ENCODE results near the gene ST8SIA5. TPM values are rescaled to one million over a fixed set of nuclear protein-coding genes. Genes with fewer than 3 reads are reported as not detected.

ST8SIA5 gene
- total and polyA plus RNA-seq, 9 of the 15 experiments (the other 6 are each of a cell fraction or from before 2014, with no cell fraction given): 0.03 to 0.33 (median 0.06) TPM; not detected in 5

DNA sequence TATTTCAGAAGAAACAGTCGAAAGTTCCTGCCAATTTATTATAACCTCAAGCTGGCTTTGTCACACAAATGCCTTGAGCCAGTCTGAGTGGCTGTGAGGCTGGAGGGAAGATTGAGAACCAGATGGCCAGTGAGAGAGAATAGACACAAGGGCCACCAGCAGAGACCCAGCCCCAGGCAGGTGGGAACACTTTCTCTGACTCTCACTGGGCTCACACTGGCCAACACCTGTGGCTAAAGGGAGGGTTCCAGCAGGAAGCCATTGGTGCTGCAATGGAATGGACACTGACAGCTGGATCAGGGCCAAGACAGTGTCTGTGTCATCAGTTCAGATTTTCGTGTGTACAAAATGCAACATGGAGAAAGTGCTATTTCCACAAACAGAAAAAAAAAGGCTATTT, 129.7 kb downstream of the ST8SIA5 start:
- in situ Hi-C loops (cut with MboI): no loop called here
- POLR2A ChIA-PET: no interaction called here

More for the DNA sequence above, 129.7 kb downstream of the ST8SIA5 start:
- no peaks in the 10 kb centered on the region for H3K36me3 ChIP-seq (ENCODE audit: control insufficient read depth, insufficient read depth, low read length)
- no peak overlapping the region for H3K27ac ChIP-seq (ENCODE audit: extremely low read depth, low read depth, low read length)
- no peaks in the 10 kb centered on the region for H4K20me1 ChIP-seq (replicated peaks; ENCODE audit: control insufficient read depth, insufficient read depth, low read length)
- H3K4me1 ChIP-seq (replicated peaks in 1 of 2; ENCODE audit: control insufficient read depth in 2 of 2, insufficient read depth in 2 of 2, low read length in 2 of 2): peaks cover 0 to 5% of the 10 kb centered on the region in 2 experiments; a peak in 2 of 5 replicates
- H3K4me3 ChIP-seq: no peak overlapping the region
- TF ChIP-seq TEAD1 (CRISPR knock-in tag; IDR thresholded peaks at IDR 0.05) (no peak), ATF6 (CRISPR knock-in tag; IDR thresholded peaks at IDR 0.05) (no peak), TSC22D4 (tag; IDR thresholded peaks at IDR 0.05) (no peak)
- DNase-seq (ENCODE audit: extremely low read depth in 1 of 4, low spot score in 3 of 4) (no peak), FAIRE-seq (no peak), ATAC-seq (no peak)
- no peaks in the 10 kb centered on the region for H3K9me3 ChIP-seq (replicated peaks; ENCODE audit: control insufficient read depth, insufficient read depth, low read depth, low read length)
- no TSS peak for BruUV-seq (replicated peaks)
- H2AFZ ChIP-seq (ENCODE audit: low read depth, low read length): no peak overlapping the region
- no peaks in the 10 kb centered on the region for H3K9me1 ChIP-seq (ENCODE audit: control insufficient read depth, insufficient read depth, low read length)
- WGBS (ENCODE audit: insufficient coverage, low coverage, missing lambda C conversion rate): 0% methylated on average over 2 of the region's 2 CpGs
- H3K4me2 ChIP-seq (ENCODE audit: insufficient read depth, low read length): no peak overlapping the region
- intact Hi-C loops (cut with micrococcal nuclease): loop anchor here (10.0 kb wide), 1 partner anchor 72 kb away; no protein-coding TSS in a partner anchor
- CTCF ChIA-PET (ENCODE audit: low intra/inter-chr PET ratio): no interaction called here
- H3K79me2 ChIP-seq (ENCODE audit: control insufficient read depth, insufficient read depth, low read length): no peaks in the 10 kb centered on the region
- H3K9ac ChIP-seq (ENCODE audit: insufficient read depth in 1 of 2, low read depth in 2 of 2, low read length in 2 of 2): no peak overlapping the region
- no peaks in the 10 kb centered on the region; a peak in 1 of 5 replicates for H3K27me3 ChIP-seq (ENCODE audit: control insufficient read depth in 2 of 2, insufficient read depth in 2 of 2, low read length in 2 of 2)
